SK-MEL-5 (cell line): ENCODE results near the gene TMC8. TPM values are rescaled to one million over a fixed set of nuclear protein-coding genes. Genes with fewer than 3 reads are reported as not detected.

Experiments used
- DNase-seq: peaks from one replicate; pipeline ENCODE4 v3.0.0-alpha.2; 2016; ENCODE audit warnings: low read depth, low spot score
- in situ Hi-C: cut with HindIII; loops from 2 replicates; pipeline ENCODE4 v1.10.0; 2016; ENCODE audit warnings: low sequenced_read_pairs, high pct_unique_total_duplicates, low pct_unique_long_range_greater_than_20kb
- total RNA-seq: library from RNA; depleted of rRNA; stranded (reverse); fragments of >200 nt; shearing (Covaris generic); gene quantifications from 2 replicates; pipeline ENCODE4 v1.2.3, GENCODE V29; 2014; rRNA removed

TMC8 gene
- total RNA-seq, 1 experiment from 2014 or later: 0.45 TPM

GRCh38 chr17:78182504-78182903 is 51.9 kb downstream of the TMC8 start:
- in situ Hi-C loops: no loop called here
- DNase-seq: no peak

DNA sequence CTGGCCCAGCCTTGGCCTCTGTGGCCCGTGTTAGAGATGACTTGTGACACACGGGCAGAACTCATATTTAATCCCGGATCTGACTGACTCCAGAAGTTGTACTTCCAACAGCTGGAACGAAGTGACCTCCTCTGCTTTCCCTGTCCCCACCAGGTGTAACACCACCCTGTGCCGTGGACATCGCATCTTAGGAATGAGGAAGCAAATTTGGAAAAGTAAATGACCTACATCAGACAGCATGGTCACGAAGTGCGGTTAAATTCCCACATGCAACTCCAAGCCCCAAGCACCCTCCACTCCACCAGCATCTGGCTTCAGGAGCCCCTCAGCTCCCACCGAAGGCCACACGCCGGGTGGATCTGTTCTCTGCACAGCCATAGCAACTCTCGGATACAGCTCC is 53.3 kb downstream of the TMC8 start:
- in situ Hi-C loops: no loop called here
- no peak for DNase-seq

DNA sequence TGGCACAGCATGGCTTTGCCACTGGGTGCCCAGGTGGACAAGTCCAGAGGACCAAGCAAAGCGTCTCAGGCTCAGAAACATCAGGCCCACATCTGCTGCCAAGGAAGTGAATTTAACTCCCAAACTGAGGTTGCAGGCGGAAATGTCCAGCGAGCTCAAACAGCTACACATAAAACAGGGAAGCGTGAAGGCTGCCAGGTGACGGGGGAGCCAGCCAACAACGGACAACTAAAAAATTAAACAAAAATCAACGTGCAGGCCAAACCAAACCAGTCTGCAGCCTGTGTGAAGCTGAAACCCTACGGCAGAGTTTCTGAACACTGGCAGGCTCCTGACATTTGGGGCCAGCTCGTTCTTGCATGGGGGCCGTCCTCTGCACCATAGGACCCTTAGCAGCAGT is 53.8 kb downstream of the TMC8 start:
- DNase-seq: no peak
- in situ Hi-C loops: no loop called here

- in situ Hi-C loops: no loop called here
- DNase-seq: no peak
Measured at GRCh38 chr17:78184868-78185267, 54.3 kb downstream of the TMC8 start.

DNA sequence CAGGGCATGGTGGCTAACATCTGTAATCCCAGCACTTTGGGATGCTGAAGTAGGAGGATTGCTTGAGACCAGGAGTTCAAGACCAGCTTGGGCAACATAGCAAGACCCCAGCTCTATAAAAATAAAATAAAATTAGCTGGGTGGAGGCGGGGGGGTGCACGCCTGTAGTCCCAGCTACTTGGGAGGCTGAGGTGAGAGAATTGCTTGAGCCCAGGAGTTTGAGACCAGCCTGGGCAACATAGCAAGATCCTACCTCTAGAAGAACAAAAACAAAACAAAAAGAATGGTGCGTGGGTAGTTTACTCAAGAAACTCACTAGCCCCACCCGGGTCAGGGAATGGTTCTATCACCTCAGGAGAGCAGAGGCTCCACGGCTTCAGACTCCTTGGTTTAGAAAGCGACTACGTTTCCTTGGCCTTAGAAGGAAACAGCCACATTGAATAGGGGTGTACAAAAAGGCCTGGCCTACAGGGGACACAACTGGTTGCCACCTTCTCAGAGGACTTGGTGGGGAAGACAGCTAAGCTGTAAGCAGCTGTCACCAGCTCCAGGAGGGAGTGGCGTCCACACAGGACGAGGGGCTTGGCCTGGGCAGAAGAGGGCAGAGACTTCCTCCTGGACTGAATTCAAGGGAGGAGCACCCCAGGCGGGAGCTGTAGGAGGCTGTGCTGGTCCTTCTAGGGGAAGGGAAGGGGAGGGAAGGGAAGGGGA is 55.6 kb downstream of the TMC8 start:
- peak; percentile 47 for DNase-seq
- in situ Hi-C loops: no loop called here

DNA sequence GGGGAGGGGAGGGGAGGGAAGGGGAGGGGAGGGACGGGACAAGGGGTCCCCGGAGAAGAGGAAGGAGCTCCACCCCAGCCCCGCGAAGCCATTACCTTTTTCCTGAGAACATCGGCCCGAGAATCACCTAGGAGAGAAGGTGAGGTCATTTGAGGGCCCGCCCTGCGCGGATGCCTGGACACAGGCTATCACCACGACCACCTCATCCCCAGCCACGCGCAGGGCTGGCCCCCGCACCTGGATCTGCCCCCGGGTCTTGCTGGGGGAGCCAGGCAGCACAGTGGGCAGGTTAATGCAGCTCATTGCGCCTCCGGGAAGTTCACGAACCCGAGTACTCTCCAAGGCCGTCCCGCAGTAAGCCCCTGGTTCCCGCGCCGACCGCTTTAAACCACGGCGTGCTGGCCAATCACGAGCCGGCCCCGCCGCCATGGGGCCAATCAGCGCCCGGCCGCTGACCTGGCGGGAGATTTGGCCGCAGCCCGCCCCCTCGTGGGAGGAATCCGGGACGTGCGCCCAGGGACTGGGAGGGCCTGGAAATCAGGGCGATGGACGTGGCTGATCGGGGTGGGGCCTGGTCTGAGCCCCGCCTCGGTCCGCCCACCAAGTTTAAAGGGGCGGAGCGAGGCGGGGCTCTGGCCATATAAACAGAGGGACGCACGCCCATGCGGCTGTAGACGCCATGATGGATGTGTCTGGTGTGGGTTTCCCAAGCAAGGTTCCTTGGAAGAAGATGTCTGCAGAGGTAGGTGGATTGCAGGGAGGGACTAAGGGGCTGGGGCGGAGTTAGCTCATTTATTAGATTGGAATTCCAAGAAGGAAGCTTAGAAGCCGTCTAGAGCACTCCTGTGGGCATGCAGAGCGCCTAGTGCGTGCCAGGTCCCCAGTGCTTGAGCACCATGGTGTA is 56.4 kb downstream of the TMC8 start, which contains the start of the genes AFMID and TK1:
AFMID (plus strand) TSS at position 671 of the 904 bp plus-strand sequence; CDS start at position 680, 9 bp downstream.
TK1 (minus strand) TSS at position 361 of the 904 bp plus-strand sequence; CDS start at position 303, 58 bp downstream.
- DNase-seq: peak; percentile 100
- in situ Hi-C loops: no loop called here

Other genes with a start within 250 kb of the TMC8 start
- gene TNRC6C, start 172.1 kb upstream of the TMC8 start, total RNA-seq: 6.9 and 7.5 TPM in 2 replicates
- 281 and 299 TPM in 2 replicates for gene TMC6, start 2.0 kb upstream of the TMC8 start, total RNA-seq
- not detected in 2 replicates for gene C17orf99, start 15.6 kb downstream of the TMC8 start, total RNA-seq
- gene SYNGR2, start 37.8 kb downstream of the TMC8 start, total RNA-seq: 68.5 and 87.2 TPM in 2 replicates
- gene TK1, start 56.3 kb downstream of the TMC8 start, total RNA-seq: 85.4 and 103 TPM in 2 replicates
- 46.6 and 59.0 TPM in 2 replicates for gene AFMID, start 56.6 kb downstream of the TMC8 start, total RNA-seq
- gene BIRC5, start 83.5 kb downstream of the TMC8 start, total RNA-seq: 164 and 167 TPM in 2 replicates
- not detected in 2 replicates for gene TMEM235, start 100.9 kb downstream of the TMC8 start, total RNA-seq
- 157 and 166 TPM in 2 replicates for gene SOCS3, start 229.3 kb downstream of the TMC8 start, total RNA-seq
- gene PGS1, start 247.9 kb downstream of the TMC8 start, total RNA-seq: 41.7 and 43.5 TPM in 2 replicates